Neuronal stem cell (in vitro differentiated cells): ENCODE measurements around the gene CPN2.

Experiments used
- DNase-seq: peaks from one replicate; pipeline ENCODE4 v3.0.0-alpha.2; 2013; ENCODE audit warnings: low spot score
- H2AFZ ChIP-seq: one replicate; pipeline ENCODE4 v1.6.1; 2013; ENCODE audit warnings: mild to moderate bottlenecking, low read length, inconsistent platforms
- H2AK5ac ChIP-seq: 2 replicates; pipeline ENCODE4 v1.6.1; 2013; ENCODE audit warnings: low read depth, mild to moderate bottlenecking, inconsistent platforms, low read length, moderate library complexity, mixed read lengths
- H2BK120ac ChIP-seq: 2 replicates; pipeline ENCODE4 v1.6.1; 2013; ENCODE audit warnings: low read depth, mild to moderate bottlenecking, inconsistent platforms, low read length, moderate library complexity, mixed read lengths
- H2BK12ac ChIP-seq: one replicate; pipeline ENCODE4 v1.6.1; 2013; ENCODE audit warnings: low read length, inconsistent platforms
- H2BK15ac ChIP-seq: 2 replicates; pipeline ENCODE4 v1.6.1; 2013; ENCODE audit warnings: mild to moderate bottlenecking, low read length, inconsistent platforms, mixed read lengths
- H2BK5ac ChIP-seq: one replicate; pipeline ENCODE4 v1.6.1; 2013; ENCODE audit warnings: inconsistent platforms, mild to moderate bottlenecking, low read length, moderate library complexity
- H3K14ac ChIP-seq: one replicate; pipeline ENCODE4 v1.6.1; 2013; ENCODE audit warnings: low read length, inconsistent platforms
- H3K18ac ChIP-seq: 2 replicates; pipeline ENCODE4 v1.6.1; 2013; ENCODE audit warnings: low read length, inconsistent platforms
- H3K23ac ChIP-seq: 2 replicates; pipeline ENCODE4 v1.6.1; 2013; ENCODE audit warnings: low read depth, mild to moderate bottlenecking, mixed read lengths, low read length, inconsistent platforms; ENCODE audit not compliant: poor library complexity
- H3K27ac ChIP-seq: replicated peaks from 3 replicates; pipeline ENCODE4 v1.5.1; 2013; ENCODE audit warnings: low read length, inconsistent platforms
- H3K27me3 ChIP-seq, 3 experiments: 2 replicates each; pipeline ENCODE4 v1.6.1; 2013; ENCODE audit warnings: low read length in 3 of 3, mild to moderate bottlenecking in 2 of 3, inconsistent platforms in 1 of 3, low read depth in 1 of 3, mixed read lengths in 1 of 3, moderate library complexity in 1 of 3; ENCODE audit not compliant: control insufficient read depth in 3 of 3, insufficient read depth in 3 of 3
- H3K36me3 ChIP-seq, 2 donors: replicated peaks in 1 of 2; 2 replicates each; pipeline ENCODE4 v1.6.1; 2013; ENCODE audit warnings: low read length in 2 of 2; ENCODE audit not compliant: control insufficient read depth in 2 of 2, insufficient read depth in 2 of 2
- H3K4ac ChIP-seq: 2 replicates; pipeline ENCODE4 v1.6.1; 2013; ENCODE audit warnings: inconsistent platforms, mild to moderate bottlenecking, low read length, moderate library complexity
- H3K4me1 ChIP-seq, 2 donors: 1 replicate in 1 of 2; 2 replicates in 1 of 2; pipeline ENCODE4 v1.6.1; 2013; ENCODE audit warnings: low read length in 2 of 2, low read depth in 1 of 2; ENCODE audit not compliant: control insufficient read depth in 2 of 2, insufficient read depth in 1 of 2
- H3K4me2 ChIP-seq: one replicate; pipeline ENCODE4 v1.6.1; 2013; ENCODE audit warnings: mild to moderate bottlenecking, low read length, inconsistent platforms; ENCODE audit not compliant: insufficient read depth, poor library complexity, severe bottlenecking
- H3K4me3 ChIP-seq, 2 donors: 2 replicates each; pipeline ENCODE4 v1.5.1; 2013; ENCODE audit warnings: low read length in 2 of 2, mild to moderate bottlenecking in 2 of 2, inconsistent platforms in 1 of 2, moderate library complexity in 1 of 2
- H3K79me1 ChIP-seq: one replicate; pipeline ENCODE4 v1.6.1; 2013; ENCODE audit warnings: low read depth, mild to moderate bottlenecking, inconsistent platforms, low read length, moderate library complexity
- H3K9ac ChIP-seq: one replicate; pipeline ENCODE4 v1.6.1; 2013; ENCODE audit warnings: mild to moderate bottlenecking, low read depth, low read length, inconsistent platforms; ENCODE audit not compliant: poor library complexity
- H3K9me3 ChIP-seq, 2 donors: replicated peaks in 1 of 2; 2 replicates each; pipeline versions ENCODE3 to v1.6.1; 2013; ENCODE audit warnings: low read length in 2 of 2, mild to moderate bottlenecking in 2 of 2, inconsistent platforms in 1 of 2, low read depth in 1 of 2, mixed read lengths in 1 of 2, moderate library complexity in 1 of 2; ENCODE audit not compliant: control insufficient read depth in 2 of 2, insufficient read depth in 1 of 2
- H4K8ac ChIP-seq: one replicate; pipeline ENCODE4 v1.6.1; 2013; ENCODE audit warnings: low read depth, mild to moderate bottlenecking, inconsistent platforms, low read length, moderate library complexity
- H4K91ac ChIP-seq: one replicate; pipeline ENCODE4 v1.6.1; 2013; ENCODE audit warnings: low read length, low read depth, mild to moderate bottlenecking, inconsistent platforms; ENCODE audit not compliant: poor library complexity
- WGBS, 2 donors: extraction: QIAGEN DNeasy Blood & Tissue Kit; methylation state at CpG; one replicate each; pipeline ENCODE4 v1.1.7; 2013; ENCODE audit warnings: missing lambda C conversion rate in 2 of 2, mixed read lengths in 1 of 2; ENCODE audit not compliant: insufficient read length in 2 of 2, insufficient replicate concordance in 1 of 2; ENCODE audit errors: extremely low coverage in 2 of 2; 5-methylcytosine and 5-hydroxymethylcytosine counted together

Gene CPN2

GRCh38 chr3:194307849-194308248, 43.3 kb downstream of the CPN2 start:
- H4K91ac ChIP-seq = no peak overlapping the region
- H2BK12ac ChIP-seq = no peak overlapping the region
- H3K4me1 ChIP-seq = peaks cover 19 to 40% of the 10 kb centered on the region in 2 donors
- H4K8ac ChIP-seq = no peak overlapping the region
- no peak overlapping the region for H2AFZ ChIP-seq
- no peaks in the 10 kb centered on the region for H3K79me1 ChIP-seq
- H3K4me2 ChIP-seq = no peak overlapping the region
- H3K23ac ChIP-seq = no peak overlapping the region
- H2BK5ac ChIP-seq = no peak overlapping the region
- no peak overlapping the region for H3K4me3 ChIP-seq
- no peak overlapping the region for H2BK15ac ChIP-seq
- H3K4ac ChIP-seq = no peak overlapping the region
- H3K18ac ChIP-seq = peak overlapping the region; percentile 41
- H3K9me3 ChIP-seq = peaks cover 0 to 4% of the 10 kb centered on the region in 2 donors
- no peak overlapping the region for H3K14ac ChIP-seq
- H3K27ac ChIP-seq = no peak overlapping the region
- no peak overlapping the region for H2BK120ac ChIP-seq
- H3K36me3 ChIP-seq = no peaks in the 10 kb centered on the region
- H3K9ac ChIP-seq = no peak overlapping the region
- peaks cover 0 to 13% (median 0%) of the 10 kb centered on the region in 3 experiments for H3K27me3 ChIP-seq
- no peak overlapping the region for H2AK5ac ChIP-seq
- WGBS, 2 donors = no CpG with 5 or more reads among the region's 8 CpGs
- DNase-seq = no peak

- no peak overlapping the region for H3K14ac ChIP-seq
- peaks cover 0 to 4% of the 10 kb centered on the region in 2 donors for H3K9me3 ChIP-seq
- peaks cover 15 to 35% of the 10 kb centered on the region in 2 donors for H3K4me1 ChIP-seq
- H3K4me2 ChIP-seq = no peak overlapping the region
- H2BK5ac ChIP-seq = no peak overlapping the region
- no peak overlapping the region for H2BK12ac ChIP-seq
- H2BK120ac ChIP-seq = no peak overlapping the region
- no peak overlapping the region for H3K4me3 ChIP-seq
- no peak overlapping the region for H2AFZ ChIP-seq
- DNase-seq = no peak
- WGBS, 2 donors = no CpG with 5 or more reads among the region's 13 CpGs
- no peak overlapping the region for H4K91ac ChIP-seq
- H3K27ac ChIP-seq = no peak overlapping the region
- no peak overlapping the region for H2BK15ac ChIP-seq
- H3K4ac ChIP-seq = no peak overlapping the region
- H3K9ac ChIP-seq = no peak overlapping the region
- H3K36me3 ChIP-seq = no peaks in the 10 kb centered on the region
- no peak overlapping the region for H3K23ac ChIP-seq
- no peaks in the 10 kb centered on the region for H3K79me1 ChIP-seq
- no peak overlapping the region for H2AK5ac ChIP-seq
- no peak overlapping the region for H4K8ac ChIP-seq
- peaks cover 0 to 15% (median 0%) of the 10 kb centered on the region in 3 experiments for H3K27me3 ChIP-seq
- H3K18ac ChIP-seq = no peak overlapping the region
Observed at GRCh38 chr3:194306771-194307640, 44.1 kb downstream of the CPN2 start.

DNA sequence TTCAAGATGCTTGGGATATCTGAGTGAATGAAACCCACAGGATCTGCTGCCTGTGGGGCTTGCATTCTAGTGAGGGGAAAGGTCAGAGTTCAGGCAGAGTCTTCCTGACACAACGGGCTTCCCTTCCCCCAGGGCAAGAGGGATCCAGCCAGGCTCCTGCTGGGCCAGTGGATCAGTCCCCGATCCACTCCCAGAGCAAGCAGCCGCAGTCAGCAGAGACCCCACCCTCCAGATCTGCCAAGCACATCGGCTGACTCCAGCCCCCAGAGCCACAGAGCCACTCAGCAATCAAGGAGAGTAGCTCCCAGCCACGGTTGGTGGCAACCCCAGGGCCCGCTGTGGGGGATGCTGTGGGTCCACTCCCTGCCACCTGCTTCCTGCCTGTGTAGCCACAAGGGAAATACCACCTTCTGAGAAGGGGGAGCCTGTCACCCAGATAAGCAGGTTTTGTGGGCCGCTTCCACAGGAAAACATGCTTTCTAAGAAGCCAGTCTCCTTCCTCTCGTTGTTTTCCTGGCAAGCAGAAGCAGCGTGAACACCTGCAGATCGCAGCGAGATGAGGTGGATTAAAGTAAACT, 44.9 kb downstream of the CPN2 start:
- WGBS, 2 donors = no CpG with 5 or more reads among the region's 11 CpGs
- Histone ChIP-seq H2BK120ac (no peak overlapping the region), H3K27me3 (peaks cover 0 to 15% (median 0%) of the 10 kb centered on the region in 3 experiments), H3K4ac (no peak overlapping the region), H3K27ac (no peak overlapping the region), H3K4me1 (peaks cover 15 to 35% of the 10 kb centered on the region in 2 donors), H4K8ac (no peak overlapping the region), H3K4me3 (no peak overlapping the region), H3K23ac (no peak overlapping the region), H2AFZ (peak overlapping the region; percentile 62), H3K4me2 (no peak overlapping the region), H3K18ac (peak overlapping the region; percentile 71), H3K9ac (no peak overlapping the region), H2BK5ac (no peak overlapping the region), H3K79me1 (no peaks in the 10 kb centered on the region), H2BK12ac (no peak overlapping the region), H3K9me3 (peaks cover 0 to 4% of the 10 kb centered on the region in 2 donors), H4K91ac (no peak overlapping the region), H2AK5ac (no peak overlapping the region), H3K36me3 (no peaks in the 10 kb centered on the region), H2BK15ac (peak overlapping the region; percentile 16), H3K14ac (no peak overlapping the region)
- DNase-seq = no peak
